Measurements from ENCODE around the gene ZSWIM7.

The ZSWIM7 gene, protein sequence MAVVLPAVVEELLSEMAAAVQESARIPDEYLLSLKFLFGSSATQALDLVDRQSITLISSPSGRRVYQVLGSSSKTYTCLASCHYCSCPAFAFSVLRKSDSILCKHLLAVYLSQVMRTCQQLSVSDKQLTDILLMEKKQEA

DNA sequence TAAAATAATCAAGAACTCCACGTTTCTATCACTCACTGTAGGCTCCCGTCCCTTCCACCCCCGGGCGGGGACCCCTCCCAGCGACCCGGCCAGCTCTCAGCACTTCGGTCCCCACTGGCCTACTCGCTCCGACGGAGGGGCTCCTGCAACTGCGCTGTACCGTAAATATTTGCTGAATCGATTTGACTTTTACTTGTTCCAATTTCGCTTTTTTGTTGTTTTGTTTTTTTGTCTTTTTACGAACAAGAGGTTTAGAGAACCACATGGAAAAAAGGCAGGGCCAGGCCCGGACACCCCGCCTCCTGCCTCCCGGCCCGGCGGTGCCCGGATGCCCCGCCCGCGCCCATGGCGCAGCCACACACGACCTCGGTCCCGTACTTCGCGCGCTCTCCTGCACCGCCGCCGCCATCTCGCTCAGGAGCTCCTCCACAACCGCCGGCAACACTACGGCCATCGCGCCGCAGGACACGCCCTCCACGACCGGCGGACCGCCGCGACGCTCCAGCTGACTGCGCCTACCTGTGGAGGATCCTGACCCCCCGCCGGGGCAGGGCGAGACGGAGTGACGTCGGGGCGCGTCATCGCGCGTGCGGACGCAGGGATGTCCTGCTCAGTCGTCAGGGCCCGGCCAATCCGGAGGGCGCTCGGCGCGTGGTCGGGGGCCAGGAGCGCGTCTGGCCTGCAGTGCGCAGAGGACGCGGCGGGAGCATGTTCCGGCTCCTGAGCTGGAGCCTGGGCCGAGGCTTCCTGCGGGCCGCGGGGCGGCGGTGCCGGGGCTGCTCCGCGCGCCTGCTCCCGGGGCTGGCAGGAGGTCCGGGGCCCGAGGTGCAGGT lies at the start of gene ZSWIM7, which contains the start of gene TTC19:
ZSWIM7 (minus strand) TSS at position 564 of the 833 bp plus-strand sequence; CDS start at position 454, 110 bp downstream.
TTC19 (plus strand) TSS at position 684 of the 833 bp plus-strand sequence; CDS start at position 709, 25 bp downstream.
- DNase-seq = peak; percentile 86

DNA sequence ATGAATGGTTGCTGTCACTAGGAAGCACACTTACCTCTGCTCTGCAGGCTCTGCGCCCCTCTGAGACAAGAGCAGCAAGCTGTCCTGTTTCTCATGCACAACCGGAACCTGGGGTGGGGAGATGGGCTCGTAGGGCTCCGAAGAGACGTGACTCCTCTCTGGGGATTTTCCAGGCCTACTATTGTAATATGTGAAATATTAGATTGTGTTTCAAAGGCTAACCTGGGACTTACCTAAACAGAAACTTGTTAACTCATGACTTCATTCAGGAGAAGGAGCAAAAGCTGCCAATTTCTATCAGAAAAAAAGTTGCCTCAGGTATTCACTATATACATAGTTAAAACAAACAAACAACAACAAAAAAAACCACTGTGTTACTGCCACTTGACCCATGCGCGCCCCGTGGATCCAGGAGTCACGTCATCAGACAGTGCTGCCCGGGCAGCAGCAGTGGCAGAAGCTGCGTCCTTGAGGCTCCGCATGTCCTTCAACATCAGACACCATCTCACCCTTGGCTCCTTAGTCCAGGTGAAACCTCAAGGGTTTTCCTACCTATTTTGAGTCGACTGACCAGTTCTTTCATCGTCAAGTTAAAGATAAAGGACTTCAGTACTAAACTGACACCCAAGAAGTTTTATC lies 49.4 kb upstream of the ZSWIM7 start:
- DNase-seq = no peak

DNA sequence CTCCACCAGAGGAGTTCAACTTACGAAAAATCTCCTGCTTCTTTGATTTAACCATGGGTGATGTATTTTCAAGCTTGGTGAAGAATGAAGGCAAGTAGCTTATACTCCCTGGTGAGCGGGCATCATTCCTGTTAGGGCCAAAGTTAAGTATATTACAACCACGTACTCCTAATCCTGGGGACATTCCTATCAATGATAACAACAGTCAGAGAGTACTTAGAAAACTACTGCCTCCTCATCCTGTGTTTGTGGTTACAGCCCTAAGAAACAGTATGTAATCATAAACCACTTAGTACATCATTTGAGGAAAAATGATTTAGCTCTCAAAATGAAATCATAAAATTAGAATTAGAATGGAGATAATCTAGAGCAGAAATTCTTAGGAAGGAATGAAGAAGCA lies 47.5 kb upstream of the ZSWIM7 start:
- DNase-seq = no peak

DNA sequence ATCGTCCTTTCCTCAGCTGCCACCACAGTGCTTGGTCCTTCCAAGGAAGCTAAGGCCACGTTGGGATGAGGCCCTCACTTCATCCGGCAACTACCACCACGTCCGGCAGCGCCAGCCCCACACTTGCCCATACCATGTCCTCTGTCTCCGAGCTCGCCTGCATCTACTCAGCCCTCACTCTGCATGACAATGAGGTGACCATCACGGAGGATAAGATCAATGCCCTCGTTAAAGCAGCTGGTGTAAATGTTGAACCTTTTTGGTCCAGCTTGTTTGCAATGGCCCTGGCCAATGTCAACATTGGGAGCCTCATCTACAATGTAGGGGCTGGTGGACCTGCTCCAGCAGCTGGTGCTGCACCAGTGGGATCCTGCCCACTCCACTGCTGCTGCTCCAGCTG lies 45.0 kb upstream of the ZSWIM7 start:
- no peak for DNase-seq

DNA sequence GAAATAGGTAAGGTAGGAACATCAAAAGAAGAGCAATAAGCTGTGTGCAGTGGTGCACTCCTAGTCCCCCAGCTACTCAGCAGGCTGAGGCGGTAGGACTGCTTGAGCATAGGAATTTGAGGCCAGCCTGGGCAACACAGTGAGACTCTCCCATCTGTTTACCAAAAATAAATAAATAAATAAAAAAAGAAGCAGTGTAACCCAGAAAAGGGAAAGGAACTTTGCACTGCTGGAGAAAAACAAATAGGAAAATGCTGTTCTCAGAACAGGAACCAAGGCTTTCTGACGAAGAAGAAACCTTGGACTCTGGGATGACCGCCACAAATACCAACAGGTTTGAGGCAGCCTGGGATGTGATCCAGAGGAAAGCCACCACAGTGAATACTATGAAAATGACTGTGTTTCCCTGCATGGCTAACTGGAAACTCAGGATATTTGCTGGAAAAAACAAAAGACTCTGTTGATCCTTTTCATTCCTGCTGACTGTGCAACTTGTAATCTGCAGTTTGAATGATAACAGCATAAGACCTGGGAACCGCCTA lies 41.3 kb upstream of the ZSWIM7 start:
- DNase-seq = no peak

DNA sequence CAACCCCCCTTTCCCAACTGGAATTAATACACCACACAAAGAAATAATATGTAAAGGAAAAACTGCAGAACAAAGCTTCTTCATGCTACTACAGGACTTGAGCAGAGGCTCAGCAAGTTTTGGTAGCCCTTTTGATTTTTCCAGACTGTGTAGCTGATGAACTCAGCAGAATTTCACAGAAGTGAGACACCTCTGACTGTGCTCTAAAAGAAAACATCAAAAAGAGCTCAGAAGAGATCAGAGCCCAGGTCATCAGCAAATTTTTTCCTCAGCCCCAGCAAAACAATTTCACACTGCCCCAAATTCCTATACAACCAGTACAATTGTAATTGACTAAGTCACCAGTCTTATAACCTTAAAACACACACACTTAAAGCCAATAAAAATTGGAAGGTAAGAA lies 38.1 kb upstream of the ZSWIM7 start:
- no peak for DNase-seq

DNA sequence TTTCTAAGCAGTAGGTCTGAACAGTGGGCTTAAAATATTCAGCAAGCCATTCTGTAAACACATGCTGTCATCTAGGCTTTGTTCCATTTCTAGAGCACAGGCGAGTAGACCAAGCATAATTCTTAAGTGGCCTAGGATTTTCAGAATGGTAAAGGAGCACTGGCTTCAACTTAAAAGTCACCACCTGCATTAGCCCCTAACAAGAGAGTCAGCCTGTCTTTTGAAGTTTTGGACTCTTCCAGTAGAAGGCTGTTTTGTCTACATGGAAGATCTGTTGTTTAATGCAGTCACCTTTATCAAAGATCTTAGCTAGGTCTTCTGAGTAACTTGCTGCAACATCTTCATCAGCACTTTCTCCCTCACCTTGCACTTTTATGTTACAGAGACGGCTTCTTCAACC lies 36.8 kb upstream of the ZSWIM7 start:
- DNase-seq = no peak

DNA sequence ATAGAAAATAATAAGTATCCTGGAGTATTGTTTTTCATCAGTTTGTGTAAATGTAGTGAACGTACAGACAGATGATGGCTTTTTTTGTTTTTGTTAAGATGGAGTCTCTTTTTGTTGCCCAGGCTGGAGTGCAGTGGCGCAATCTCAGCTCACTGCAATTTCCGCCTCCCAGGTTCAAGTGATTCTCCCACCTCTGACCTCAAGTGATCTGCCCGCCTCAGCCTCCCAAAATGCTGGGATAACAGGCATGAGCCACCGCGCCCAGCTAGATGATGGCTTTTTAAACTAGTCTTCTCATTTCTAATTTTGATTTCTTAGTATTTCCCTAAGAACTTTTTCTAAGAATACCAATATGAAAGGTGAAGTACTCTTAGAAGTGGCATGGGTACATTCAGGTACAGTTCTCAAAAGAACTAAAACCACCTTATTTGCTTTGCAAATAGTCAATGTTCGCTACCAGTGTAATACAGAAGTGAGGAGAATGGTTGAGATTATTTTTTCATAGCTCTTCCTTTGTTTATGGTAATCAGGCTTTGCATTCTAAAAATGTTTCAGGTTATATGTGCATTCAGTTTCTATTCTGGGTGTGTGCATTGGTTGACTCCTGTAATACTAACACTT lies 34.3 kb upstream of the ZSWIM7 start:
- no peak for DNase-seq

DNA sequence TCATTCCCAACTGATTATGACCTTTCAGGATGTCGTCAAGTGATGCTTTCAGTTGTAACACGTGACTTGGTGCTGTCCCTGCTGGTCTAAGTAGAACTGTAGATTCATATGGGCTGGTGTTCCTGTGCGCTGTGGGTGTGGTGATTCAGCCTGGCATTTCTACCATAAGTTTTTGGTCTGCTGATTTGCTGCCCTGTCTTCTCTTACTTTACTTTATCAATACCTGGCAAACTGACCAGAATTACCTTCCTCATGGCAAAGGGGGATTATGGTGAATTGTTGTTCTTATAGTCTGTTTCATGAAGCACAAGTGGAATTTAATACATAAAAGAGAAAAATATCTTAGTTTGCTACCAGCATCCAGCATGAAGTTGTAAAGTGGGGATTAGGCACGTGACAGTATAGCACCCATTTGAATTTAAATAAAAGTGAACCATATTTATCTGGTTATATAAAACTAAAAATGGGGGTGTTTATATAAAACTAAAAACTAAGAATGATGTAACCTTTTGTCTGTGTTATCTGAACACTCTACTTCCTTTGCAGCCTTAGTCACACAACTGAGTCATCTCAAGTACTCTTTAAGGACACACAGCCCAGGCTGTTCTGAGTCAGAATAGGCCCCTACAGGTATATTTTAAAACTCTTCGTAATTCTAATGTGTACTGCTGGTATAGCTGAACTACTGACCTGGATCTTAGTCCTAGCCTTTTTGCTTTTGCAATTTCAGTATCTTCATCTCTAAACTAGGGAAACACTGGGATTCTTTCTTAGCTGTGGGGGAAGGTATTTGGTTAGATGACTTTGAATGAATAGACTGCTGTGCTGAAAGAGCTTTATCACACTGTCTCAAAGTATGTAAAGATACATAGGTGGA lies 28.4 kb upstream of the ZSWIM7 start:
- no peak for DNase-seq

DNA sequence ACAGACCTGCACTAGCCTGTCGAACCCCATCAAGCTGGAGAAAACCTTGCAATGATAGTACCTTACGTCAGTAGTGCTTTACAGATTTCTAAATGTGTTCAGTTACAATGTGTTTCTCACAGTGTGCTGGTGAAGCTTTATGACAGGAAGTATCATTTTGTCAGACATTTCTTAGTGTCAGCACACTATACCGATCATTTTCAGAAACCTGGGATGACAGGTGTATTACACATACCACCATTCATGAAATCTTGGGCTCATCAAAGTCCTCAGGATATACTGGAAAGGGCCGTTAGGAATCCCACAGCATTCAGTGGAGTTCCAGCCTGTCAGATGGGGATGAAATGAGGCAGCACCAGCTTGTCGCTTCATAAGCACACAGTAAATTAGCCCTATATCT lies 27.4 kb upstream of the ZSWIM7 start:
- DNase-seq = no peak

DNA sequence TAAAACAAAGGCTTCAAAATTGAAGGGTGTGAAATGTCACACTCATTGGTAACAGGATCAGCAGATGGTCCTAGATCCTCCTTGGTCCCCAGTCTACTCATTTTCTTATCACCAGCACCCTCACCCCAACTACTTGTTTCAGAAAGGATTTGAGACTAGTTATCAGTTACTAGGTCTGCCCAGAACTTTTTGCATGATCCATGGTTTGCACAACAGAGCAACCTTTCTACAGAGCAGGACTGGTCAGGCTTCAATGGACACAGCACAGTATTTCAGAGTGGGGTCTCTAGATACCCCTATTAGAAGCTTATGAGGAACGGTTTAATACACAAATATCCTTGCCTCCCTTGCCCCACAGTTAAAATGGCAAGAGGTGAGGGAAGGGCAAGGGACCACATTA lies 25.7 kb upstream of the ZSWIM7 start:
- DNase-seq = no peak

DNA sequence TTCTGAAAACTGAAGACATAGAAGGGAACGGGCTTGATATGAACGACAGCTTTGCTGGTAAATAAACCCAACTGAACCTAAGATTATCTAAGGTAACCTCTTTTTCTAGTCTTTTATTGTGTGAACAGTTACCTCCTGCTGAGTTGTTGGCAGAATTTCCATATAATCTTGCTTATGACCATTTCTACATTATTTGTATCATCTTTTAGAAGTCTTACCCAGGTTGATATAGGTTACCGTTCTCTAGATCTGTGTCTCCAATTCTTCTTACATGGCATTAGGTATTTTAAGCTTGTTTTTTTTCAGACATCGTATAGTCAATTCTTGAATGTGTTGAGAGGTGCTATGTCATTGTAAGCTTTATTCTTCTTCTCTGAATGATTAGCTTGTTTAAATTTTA lies 24.4 kb upstream of the ZSWIM7 start:
- no peak for DNase-seq

DNA sequence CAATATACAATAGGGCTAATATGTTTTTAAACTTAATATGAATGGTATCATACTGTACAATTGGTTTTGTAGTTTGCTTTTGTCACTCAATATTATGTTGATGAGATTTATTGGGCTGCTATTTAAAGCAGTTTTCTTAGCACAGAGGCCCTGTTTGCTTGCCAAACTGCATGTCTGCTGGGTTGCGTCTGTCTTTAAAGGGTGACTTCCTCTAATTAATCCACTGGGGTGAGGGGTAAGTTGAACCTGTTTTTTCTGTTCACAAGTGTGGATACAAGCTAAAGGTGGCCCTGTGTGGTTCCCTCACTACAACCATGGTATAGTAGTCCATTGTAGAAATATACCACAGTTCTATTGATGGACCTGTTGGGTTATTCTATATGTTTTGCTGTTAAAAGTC lies 19.8 kb upstream of the ZSWIM7 start:
- DNase-seq = no peak

DNA sequence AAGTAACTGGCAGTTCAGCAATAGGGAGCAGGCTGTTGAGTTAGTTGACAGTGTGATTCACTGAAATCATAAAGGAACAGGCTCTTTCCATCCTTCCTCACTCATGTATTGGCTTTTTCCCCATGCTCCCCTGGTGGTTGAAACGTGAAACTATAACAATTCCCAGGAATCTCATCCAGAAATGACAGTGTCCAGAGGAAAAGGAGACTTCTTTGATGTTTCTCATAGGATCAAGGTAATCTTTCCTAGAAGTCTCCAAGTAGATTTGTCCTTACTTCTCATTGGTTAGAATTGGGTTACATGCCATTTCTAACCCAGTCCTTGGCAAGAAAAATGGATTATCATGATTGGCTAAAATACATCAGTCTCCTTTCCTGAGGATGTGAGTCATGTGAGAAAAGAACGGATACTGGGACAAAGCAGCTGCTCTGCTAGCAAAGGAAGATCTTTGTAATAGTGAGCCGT lies 14.5 kb upstream of the ZSWIM7 start:
- DNase-seq = no peak

DNA sequence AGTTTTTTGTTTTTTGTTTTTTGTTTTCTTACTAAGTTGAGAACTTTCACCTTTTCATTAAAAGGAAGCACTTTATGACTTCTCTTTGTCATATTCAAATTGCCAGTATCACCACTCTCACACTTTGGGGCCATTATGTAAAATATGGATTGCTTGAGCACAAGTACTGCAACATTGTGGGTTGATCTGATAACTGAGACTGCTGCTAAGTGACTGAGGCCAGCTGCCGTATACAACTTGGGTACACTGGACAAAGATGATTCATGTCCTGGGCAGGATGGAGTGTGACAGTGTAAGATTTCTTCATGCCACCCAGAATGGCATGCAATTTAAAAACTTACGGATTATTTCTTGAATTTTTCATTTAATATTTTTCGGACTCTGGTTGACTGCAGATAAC lies 7.9 kb upstream of the ZSWIM7 start:
- no peak for DNase-seq

DNA sequence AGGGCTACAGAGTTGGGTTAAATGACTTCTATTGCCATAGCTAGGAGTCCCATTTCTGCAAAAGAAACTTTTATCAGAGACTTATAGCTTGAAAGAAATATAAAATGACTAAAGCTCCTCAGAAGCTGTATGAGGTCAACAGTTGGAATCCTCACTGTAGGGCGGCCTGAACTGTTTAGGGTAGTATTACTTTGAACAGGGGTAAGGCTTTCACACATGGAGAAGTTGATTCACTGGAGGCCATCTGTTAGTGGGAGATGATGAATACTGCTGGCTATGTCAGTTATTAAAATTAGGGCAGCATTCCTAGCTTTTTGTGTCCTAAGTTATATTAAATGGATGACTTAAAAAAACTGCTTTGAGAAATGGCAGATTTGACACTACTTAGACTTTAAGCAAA lies 6.1 kb upstream of the ZSWIM7 start:
- no peak for DNase-seq

DNA sequence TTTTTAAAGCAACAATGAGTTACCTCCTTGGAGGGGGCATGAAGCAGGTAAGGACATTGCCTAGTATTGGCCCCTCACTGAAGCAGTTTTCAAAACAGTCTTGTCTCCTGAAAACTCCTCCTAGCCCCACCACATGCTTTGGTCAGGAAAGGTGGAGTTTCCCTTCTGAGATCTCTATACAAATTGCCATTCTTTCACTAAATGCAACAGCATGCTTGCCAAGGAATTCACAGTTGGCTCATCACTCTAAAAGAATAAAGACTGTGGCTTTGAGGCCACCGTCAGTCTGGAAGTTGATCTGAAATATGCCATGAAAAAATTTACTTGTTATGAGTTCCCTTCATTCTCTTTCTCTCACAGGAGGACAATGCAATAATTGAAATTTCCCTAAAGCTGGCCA lies 4.3 kb upstream of the ZSWIM7 start:
- DNase-seq = no peak

DNA sequence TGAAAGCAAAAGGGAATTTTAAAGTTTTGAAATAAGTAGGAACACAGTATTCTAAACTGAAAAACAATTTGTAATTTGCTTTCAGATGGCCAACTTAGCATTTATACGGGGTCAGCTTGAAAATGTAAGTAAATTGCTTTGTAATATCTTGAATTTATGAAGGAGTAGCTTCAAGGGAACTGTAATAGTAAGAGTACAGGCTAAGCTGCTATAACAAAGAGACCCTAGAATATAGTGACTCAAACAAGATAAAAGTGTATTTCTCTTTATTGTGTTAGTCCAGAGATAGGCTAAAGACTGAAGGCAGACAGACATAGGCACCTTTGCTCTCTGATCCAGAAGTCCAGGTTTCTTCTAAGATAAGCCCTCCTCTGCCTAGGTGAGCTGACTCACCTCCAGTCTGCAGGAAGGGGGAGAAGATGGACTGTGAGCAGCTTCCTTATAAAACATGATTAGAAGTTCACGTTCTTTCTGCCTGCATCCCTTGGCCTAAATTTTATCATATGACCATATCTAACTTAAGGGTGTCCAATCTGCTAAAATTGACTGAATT lies 3.3 kb upstream of the ZSWIM7 start:
- no peak for DNase-seq

DNA sequence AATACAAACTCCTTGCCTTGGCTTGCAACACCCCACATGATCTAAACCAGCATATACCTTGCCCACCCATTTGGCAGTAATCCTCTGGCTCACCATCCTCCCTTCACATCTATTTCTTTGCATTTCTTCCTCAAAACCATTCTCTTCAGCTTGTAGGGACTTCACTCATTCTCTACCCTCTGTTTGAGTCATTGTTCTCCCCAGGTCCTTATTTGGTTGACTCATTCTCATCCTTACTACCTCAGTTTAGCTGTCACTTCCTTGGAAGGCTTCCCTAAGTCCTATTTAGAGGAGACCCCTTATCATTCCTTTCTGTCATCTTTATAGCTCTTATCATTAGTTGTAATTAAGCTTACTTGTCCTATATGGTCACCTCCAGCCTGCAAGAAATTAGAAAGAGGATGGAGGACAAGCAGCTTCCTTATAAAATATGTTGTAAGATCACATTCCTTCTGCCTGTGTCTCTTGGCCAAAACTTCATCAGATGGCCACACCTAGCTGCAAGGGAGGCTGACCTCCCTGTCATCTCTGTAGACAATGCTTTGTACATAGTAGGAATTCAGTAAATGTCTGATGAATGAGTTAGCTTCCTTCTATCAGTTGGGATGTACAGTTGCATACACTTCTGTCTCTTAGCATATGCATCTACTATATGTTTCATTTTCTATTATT lies 1.9 kb upstream of the ZSWIM7 start:
- no peak for DNase-seq

DNA sequence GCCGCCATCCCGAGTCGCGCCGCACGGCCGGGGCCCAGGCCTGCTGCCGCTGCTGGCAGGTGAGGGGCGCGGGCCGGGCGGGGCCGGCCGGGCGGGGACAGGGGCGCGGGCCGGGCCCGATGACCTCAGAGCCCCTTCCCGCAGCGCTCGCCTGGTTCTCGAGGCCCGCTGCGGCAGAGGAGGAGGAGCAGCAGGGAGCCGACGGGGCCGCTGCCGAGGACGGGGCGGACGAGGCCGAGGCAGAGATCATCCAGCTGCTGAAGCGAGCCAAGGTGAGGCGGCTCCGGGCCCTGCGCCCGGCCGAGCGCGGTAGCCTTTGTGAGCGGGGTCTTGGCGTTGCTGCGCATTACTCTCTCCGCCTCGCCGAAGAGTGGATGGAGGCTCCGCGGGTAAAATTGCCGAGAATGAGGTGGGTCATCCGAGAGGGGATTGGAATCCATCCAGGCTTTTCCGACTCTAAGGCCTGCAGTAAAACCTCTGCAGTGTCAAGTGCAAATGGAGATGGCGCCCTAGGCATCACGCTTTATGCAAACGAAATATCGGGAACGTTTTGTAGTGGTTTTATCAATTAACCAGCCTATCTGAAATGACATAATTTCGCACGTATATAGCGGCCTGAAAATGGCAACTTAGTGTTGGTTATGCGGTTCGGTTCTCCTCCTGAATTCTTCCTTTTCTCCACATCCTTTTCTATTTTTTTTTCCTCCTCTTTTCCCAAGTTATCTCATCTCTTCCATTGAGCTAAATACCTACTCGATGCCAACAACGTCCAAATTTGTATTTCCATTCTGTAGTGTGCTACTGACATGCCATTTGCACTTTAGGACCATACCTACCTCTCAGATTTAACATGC lies 697 bp upstream of the ZSWIM7 start:
- peak; percentile 32 for DNase-seq
